Ishikawa (cell line): ENCODE results near the gene LSMEM2.

Experiments used
- CEBPB ChIP-seq: IDR thresholded peaks from 2 replicates; pipeline ENCODE4 v1.6.1; 2012
- CREB1 ChIP-seq: IDR thresholded peaks from 2 replicates; pipeline ENCODE4 v1.6.1; 2012; ENCODE audit warnings: low read depth
- EGR1 ChIP-seq: IDR thresholded peaks from 2 replicates; pipeline ENCODE4 v1.6.1; 2012
- EP300 ChIP-seq: IDR thresholded peaks from 2 replicates; pipeline ENCODE4 v1.6.1; 2012; ENCODE audit warnings: borderline replicate concordance
- FOXM1 ChIP-seq: IDR thresholded peaks from 2 replicates; pipeline ENCODE4 v1.6.1; 2012; ENCODE audit warnings: low read depth, borderline replicate concordance
- MAX ChIP-seq: IDR thresholded peaks from 2 replicates; pipeline ENCODE4 v1.6.1; 2012
- NFIC ChIP-seq: IDR thresholded peaks from 2 replicates; pipeline ENCODE4 v1.6.1; 2012
- RAD21 ChIP-seq: IDR thresholded peaks from 2 replicates; pipeline ENCODE4 v1.6.1; 2012; ENCODE audit warnings: low read depth
- REST ChIP-seq: IDR thresholded peaks from 2 replicates; pipeline ENCODE4 v1.6.1; 2012; ENCODE audit warnings: low read depth, mild to moderate bottlenecking
- TAF1 ChIP-seq: IDR thresholded peaks from 2 replicates; pipeline ENCODE4 v1.6.1; 2012; ENCODE audit warnings: low read depth, mild to moderate bottlenecking
- TCF12 ChIP-seq: IDR thresholded peaks from 2 replicates; pipeline ENCODE4 v1.6.1; 2012; ENCODE audit warnings: low read depth
- TEAD4 ChIP-seq: IDR thresholded peaks from 2 replicates; pipeline ENCODE4 v1.6.1; 2012
- USF1 ChIP-seq: IDR thresholded peaks from 2 replicates; pipeline ENCODE4 v1.6.1; 2012
- YY1 ChIP-seq: IDR thresholded peaks from 2 replicates; pipeline ENCODE4 v1.6.1; 2012; ENCODE audit warnings: low read depth
- ZBTB7A ChIP-seq: IDR thresholded peaks from 2 replicates; pipeline ENCODE4 v1.6.1; 2012; ENCODE audit warnings: low read depth

The LSMEM2 gene

DNA sequence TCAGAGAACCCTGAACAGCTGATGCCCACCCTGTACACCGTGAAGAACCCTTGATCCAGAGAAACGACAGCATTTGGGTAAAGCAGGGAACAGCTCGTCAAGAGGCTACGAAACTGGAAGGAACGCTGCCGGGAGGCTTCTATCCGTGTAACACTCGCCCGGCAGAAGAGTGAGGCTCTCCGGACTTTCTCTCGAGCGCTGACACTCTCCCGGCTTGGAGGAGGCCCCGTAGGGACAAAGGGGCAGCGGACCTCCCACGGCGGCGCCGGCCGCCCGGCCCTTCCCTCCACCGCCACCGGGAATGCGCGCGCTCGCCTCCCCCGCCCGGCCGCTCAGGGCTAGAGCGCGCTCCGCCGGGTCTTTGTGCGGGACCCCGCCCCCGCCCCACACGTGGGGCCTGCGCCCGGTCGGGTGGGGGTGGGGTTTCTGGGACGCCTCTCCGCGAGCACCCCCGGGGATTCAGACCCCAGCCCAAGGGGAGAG is 42.0 kb downstream of the LSMEM2 start:
- no peak for TF ChIP-seq CREB1
- no peak for TF ChIP-seq TCF12
- peak; percentile 89 for TF ChIP-seq ZBTB7A
- TF ChIP-seq RAD21, result no peak
- no peak for TF ChIP-seq REST
- peak; percentile 15; the same call in 1 of the 2 replicates for TF ChIP-seq EGR1
- no peak for TF ChIP-seq YY1
- TF ChIP-seq USF1, result peak; percentile 73

GRCh38 chr3:50321336-50322114 is 42.6 kb downstream of the LSMEM2 start:
- TF ChIP-seq CEBPB, result no peak
- no peak for TF ChIP-seq TCF12
- no peak for TF ChIP-seq USF1
- peak; percentile 68; the same call in 1 of the 2 replicates for TF ChIP-seq EP300
- no peak for TF ChIP-seq TAF1
- TF ChIP-seq FOXM1, result no peak
- no peak for TF ChIP-seq REST
- no peak for TF ChIP-seq TEAD4
- no peak; the same call in 1 of the 2 replicates for TF ChIP-seq RAD21
- TF ChIP-seq NFIC, result no peak; the same call in none of the 2 replicates
- peak; percentile 71; the same call in 1 of the 2 replicates for TF ChIP-seq EGR1
- TF ChIP-seq CREB1, result 0 out of 2 replicates have a peak, but pooled peaks have one; percentile 26
- TF ChIP-seq YY1, result peak; percentile 53
- TF ChIP-seq ZBTB7A, result peak; percentile 43; the same call in 1 of the 2 replicates
- peak; percentile 85 for TF ChIP-seq MAX

DNA sequence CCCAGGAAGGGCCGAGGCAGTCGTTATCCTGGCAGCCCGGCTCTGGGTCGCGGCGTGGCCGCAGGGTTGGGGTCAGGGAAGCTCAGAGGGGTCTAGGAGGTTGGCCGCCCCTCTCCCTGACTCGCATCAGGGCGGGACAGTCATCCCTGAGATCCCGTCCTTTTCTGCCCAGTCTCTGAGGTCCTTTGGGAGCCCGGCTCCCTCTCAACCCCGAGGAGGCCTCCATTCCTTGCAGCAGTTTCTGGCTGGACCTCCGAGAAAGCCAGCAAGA is 43.2 kb downstream of the LSMEM2 start:
- TF ChIP-seq USF1, result no peak

DNA sequence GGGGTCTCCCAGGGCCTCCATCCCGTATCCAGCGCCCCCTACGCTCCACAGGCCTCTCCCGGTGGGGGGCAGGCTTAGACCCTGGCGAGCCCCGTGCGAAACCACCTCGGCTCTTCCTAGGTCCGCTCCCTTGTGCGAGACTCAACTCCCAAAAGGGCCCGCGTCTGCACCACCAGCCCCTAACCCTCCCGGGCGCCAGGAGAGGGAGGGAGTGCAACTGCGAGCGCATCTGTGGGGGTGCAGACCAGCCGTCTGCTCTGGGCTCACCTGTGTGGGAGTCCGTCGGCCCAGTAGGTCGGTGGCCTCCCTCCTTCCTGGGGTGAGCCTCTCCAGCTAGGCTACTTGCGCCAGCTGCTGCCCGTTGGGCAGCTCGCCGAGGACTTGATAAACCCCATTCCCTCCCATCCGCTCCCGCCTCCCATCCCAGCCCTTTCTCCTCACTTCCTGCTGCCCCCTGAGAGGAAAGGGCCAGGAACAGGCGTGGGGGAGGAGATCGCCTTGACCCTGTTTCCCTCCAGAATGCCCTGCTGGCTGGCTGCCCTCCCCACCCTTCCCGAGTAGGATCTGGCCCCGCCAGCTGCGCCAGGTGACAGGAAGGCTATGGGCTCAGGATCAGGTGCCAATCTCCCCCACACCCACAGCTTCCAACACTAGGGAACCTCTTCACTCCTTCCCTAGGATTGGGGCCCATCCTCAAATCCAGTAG is 43.7 kb downstream of the LSMEM2 start, which contains the start of gene HYAL2:
Gene HYAL2 (minus strand): TSS at position 360 of the 706 bp plus-strand sequence. CDS start 2,256 bp downstream, outside the sequence.
- TF ChIP-seq TAF1 (no peak), YY1 (no peak), CREB1 (no peak), RAD21 (no peak), NFIC (no peak), TCF12 (no peak), USF1 (no peak), TEAD4 (no peak), EP300 (no peak), FOXM1 (no peak), MAX (no peak), CEBPB (no peak), ZBTB7A (no peak), EGR1 (no peak), REST (no peak)
